Activated CD4-positive, CD25-positive, alpha-beta regulatory T cell (primary cell): ENCODE measurements around the gene SRGAP2B.
"Not testable (repeated sequence)": the region's sequence is repeated elsewhere in the genome, so short reads cannot be mapped to it uniquely, and the experiment has no call there.

Source experiments
- DNase-seq, 4 experiments: peaks; one replicate each; lab custom pipeline; 2025; lab: John Stamatoyannopoulos, UW

SRGAP2B gene

GRCh38 chr1:145041519-145041918, 53.6 kb downstream of the SRGAP2B start:
- not testable (repeated sequence) for DNase-seq

- not testable (repeated sequence) for DNase-seq
These were observed 59.1 kb downstream of the SRGAP2B start for GRCh38 chr1:145036019-145036418.

- not testable (repeated sequence) for DNase-seq
These were observed 61.6 kb downstream of the SRGAP2B start for GRCh38 chr1:145033523-145033922.

GRCh38 chr1:145027251-145027650, 67.9 kb downstream of the SRGAP2B start:
- DNase-seq = not testable (repeated sequence)

- not testable (repeated sequence) for DNase-seq
These were observed 69.8 kb downstream of the SRGAP2B start for GRCh38 chr1:145025286-145025685.

GRCh38 chr1:145022259-145022658, 72.9 kb downstream of the SRGAP2B start:
- not testable (repeated sequence) for DNase-seq

- DNase-seq = not testable (repeated sequence)
These were observed 73.4 kb downstream of the SRGAP2B start for GRCh38 chr1:145021749-145022148.

GRCh38 chr1:145019709-145020108, 75.4 kb downstream of the SRGAP2B start:
- not testable (repeated sequence) for DNase-seq

GRCh38 chr1:145017725-145018124, 77.4 kb downstream of the SRGAP2B start:
- not testable (repeated sequence) for DNase-seq

GRCh38 chr1:145016492-145016862, 78.7 kb downstream of the SRGAP2B start:
- not testable (repeated sequence) for DNase-seq

- DNase-seq = not testable (repeated sequence)
These were observed 79.2 kb downstream of the SRGAP2B start for GRCh38 chr1:145015744-145016491.

GRCh38 chr1:145013353-145013752, 81.8 kb downstream of the SRGAP2B start:
- not testable (repeated sequence) for DNase-seq

- DNase-seq = not testable (repeated sequence)
These were observed 83.3 kb downstream of the SRGAP2B start for GRCh38 chr1:145011811-145012210.

- DNase-seq = not testable (repeated sequence)
These were observed 84.5 kb downstream of the SRGAP2B start for GRCh38 chr1:145010580-145010979.

- DNase-seq = not testable (repeated sequence)
These were observed 85.2 kb downstream of the SRGAP2B start for GRCh38 chr1:145009928-145010327.

GRCh38 chr1:145008388-145008787, 86.7 kb downstream of the SRGAP2B start:
- DNase-seq = not testable (repeated sequence)

- DNase-seq = not testable (repeated sequence)
These were observed 90.0 kb downstream of the SRGAP2B start for GRCh38 chr1:145005142-145005541.

GRCh38 chr1:145001381-145001780, 93.7 kb downstream of the SRGAP2B start:
- DNase-seq = not testable (repeated sequence)

- DNase-seq = not testable (repeated sequence)
These were observed 94.3 kb downstream of the SRGAP2B start for GRCh38 chr1:145000743-145001326.

GRCh38 chr1:145000074-145000742, 94.9 kb downstream of the SRGAP2B start:
- DNase-seq = not testable (repeated sequence)

- not testable (repeated sequence) for DNase-seq
These were observed 96.2 kb downstream of the SRGAP2B start for GRCh38 chr1:144998981-144999273.

GRCh38 chr1:144998134-144998980, 96.8 kb downstream of the SRGAP2B start:
- DNase-seq = not testable (repeated sequence)
